Hepatocyte (in vitro differentiated cells): ENCODE data around the gene CTSH. TPM values are rescaled to one million over a fixed set of nuclear protein-coding genes. Genes with fewer than 3 reads are reported as not detected.

Experiments used
- DNase-seq: peaks from one replicate; pipeline ENCODE4 v3.0.0-alpha.2; 2016; ENCODE audit warnings: low spot score
- H2AFZ ChIP-seq: fragments of 200-600 bp; sonication (generic); 2 replicates; pipeline ENCODE4 v1.6.0; 2016; ENCODE audit warnings: antibody characterized with exemption, mild to moderate bottlenecking
- H3K27ac ChIP-seq: fragments of 200-600 bp; sonication (generic); 2 replicates; pipeline ENCODE4 v1.5.1; 2016; ENCODE audit warnings: mild to moderate bottlenecking
- H3K27me3 ChIP-seq: fragments of 200-600 bp; sonication (generic); 2 replicates; pipeline ENCODE4 v1.6.1; 2016
- H3K36me3 ChIP-seq: fragments of 200-600 bp; sonication (generic); replicated peaks from 2 replicates; pipeline ENCODE4 v1.5.1; 2016; ENCODE audit warnings: low read depth; ENCODE audit not compliant: insufficient read depth
- H3K4me1 ChIP-seq: fragments of 200-600 bp; sonication (generic); 2 replicates; pipeline ENCODE4 v1.5.1; 2016; ENCODE audit warnings: mild to moderate bottlenecking, moderate library complexity; ENCODE audit not compliant: insufficient read depth
- H3K4me2 ChIP-seq: fragments of 200-600 bp; sonication (generic); 2 replicates; pipeline ENCODE4 v1.6.0; 2016
- H3K4me3 ChIP-seq: fragments of 200-600 bp; sonication (generic); 2 replicates; pipeline ENCODE4 v1.5.1; 2016; ENCODE audit warnings: mild to moderate bottlenecking
- H3K79me2 ChIP-seq: fragments of 200-600 bp; sonication (generic); 2 replicates; pipeline ENCODE4 v1.6.0; 2017; ENCODE audit warnings: mild to moderate bottlenecking
- H3K9me2 ChIP-seq: fragments of 200-600 bp; sonication (generic); replicated peaks from 2 replicates; pipeline ENCODE4 v1.6.0; 2017; ENCODE audit warnings: mild to moderate bottlenecking; ENCODE audit not compliant: insufficient read depth
- H3K9me3 ChIP-seq: fragments of 200-600 bp; sonication (generic); 2 replicates; pipeline ENCODE4 v1.5.1; 2016; ENCODE audit warnings: low read depth, mild to moderate bottlenecking
- H4K20me1 ChIP-seq: fragments of 200-600 bp; sonication (generic); 2 replicates; pipeline ENCODE4 v1.6.0; 2016; ENCODE audit warnings: mild to moderate bottlenecking; ENCODE audit not compliant: insufficient read depth, poor library complexity, severe bottlenecking
- EZH2 ChIP-seq: fragments of 200-600 bp; sonication (generic); IDR thresholded peaks from 2 replicates; pipeline ENCODE4 v1.6.1; 2016; ENCODE audit warnings: antibody characterized with exemption, mild to moderate bottlenecking, borderline replicate concordance
- EZH2phosphoT487 ChIP-seq: fragments of 200-600 bp; sonication (generic); IDR thresholded peaks from one replicate; pipeline ENCODE4 v1.6.1; 2018; ENCODE audit warnings: antibody characterized with exemption, mild to moderate bottlenecking, low read depth, moderate library complexity; ENCODE audit not compliant: unreplicated experiment, severe bottlenecking
- WGBS: methylation state at CpG from one replicate; pipeline ENCODE4 v1.1.6; 2016; ENCODE audit warnings: low lambda C conversion rate; ENCODE audit errors: missing lambda C conversion rate; 5-methylcytosine and 5-hydroxymethylcytosine counted together
- polyA plus RNA-seq: library from polyadenylated mRNA; unstranded; fragments of >200 nt; fragmentation: Nextera tagmentation; extraction: Ambion mirVana; gene quantifications from 2 replicates; pipeline ENCODE4 v1.2.1, GENCODE V29; 2016
- total RNA-seq: library from RNA; depleted of rRNA; stranded (reverse); fragments of >200 nt; gene quantifications from 2 replicates; pipeline ENCODE4 v1.2.3, GENCODE V29; 2014
- TF ChIP-seq, protein P1 (sequence below): fragments of 200-600 bp; sonication (generic); IDR thresholded peaks from 2 replicates; pipeline ENCODE4 v1.5.1; 2016; ENCODE audit warnings: antibody characterized with exemption, mild to moderate bottlenecking; ENCODE audit not compliant: poor library complexity

Gene CTSH
- total and polyA plus RNA-seq, 2 experiments from 2014 or later = 521 to 610 TPM

DNA sequence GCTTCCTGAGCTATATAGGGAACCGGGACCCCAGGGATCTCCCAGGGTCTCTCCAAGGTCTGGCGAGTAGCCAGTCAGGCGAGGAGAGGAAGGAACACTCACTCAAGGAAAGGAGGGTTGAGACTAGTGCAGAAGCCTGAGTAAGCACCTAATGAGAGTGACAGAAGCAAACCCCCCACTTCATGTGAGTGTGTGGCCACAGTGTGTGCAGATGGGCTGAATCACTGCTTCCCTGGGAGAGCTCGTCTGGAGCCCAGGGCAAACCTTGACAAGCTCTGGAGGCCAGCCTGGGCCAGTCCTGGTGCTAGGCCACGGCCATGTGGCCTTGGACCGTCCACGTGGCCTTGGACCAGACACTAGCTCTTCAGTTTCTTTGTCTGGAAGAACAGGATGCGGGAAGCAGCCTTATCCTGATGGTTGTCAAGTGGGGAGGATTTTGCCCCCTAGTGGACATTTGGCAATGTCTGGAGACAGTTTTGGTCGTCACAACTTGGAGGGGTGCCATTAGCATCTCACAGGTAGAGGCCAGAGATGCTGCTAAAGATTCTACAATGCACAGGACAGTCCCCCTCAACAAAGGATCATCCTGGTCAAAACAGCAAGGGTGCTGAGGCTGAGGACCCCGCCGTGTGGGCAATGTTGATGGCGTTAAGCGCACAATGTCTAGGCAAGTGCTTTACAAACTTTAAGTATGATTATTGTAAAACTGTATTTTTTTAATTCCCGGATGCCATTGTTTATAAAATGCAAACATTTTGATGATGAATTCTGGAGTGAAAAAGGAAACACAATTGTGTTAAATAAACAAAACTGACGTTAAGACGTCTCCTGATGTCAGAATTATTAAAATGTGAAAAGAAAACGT, 34.8 kb upstream of the CTSH start:
- H3K9me3 ChIP-seq = no peaks in the 10 kb centered on the region
- no peaks in the 10 kb centered on the region for H3K27me3 ChIP-seq
- H2AFZ ChIP-seq = no peak overlapping the region
- H3K4me3 ChIP-seq = no peak overlapping the region
- no peaks in the 10 kb centered on the region for H3K9me2 ChIP-seq
- H3K27ac ChIP-seq = no peak overlapping the region
- H3K4me1 ChIP-seq = no peaks in the 10 kb centered on the region
- H4K20me1 ChIP-seq = no peaks in the 10 kb centered on the region
- TF ChIP-seq EZH2phosphoT487 (no peak), EZH2 (no peak)
- TF ChIP-seq, protein P1, sequence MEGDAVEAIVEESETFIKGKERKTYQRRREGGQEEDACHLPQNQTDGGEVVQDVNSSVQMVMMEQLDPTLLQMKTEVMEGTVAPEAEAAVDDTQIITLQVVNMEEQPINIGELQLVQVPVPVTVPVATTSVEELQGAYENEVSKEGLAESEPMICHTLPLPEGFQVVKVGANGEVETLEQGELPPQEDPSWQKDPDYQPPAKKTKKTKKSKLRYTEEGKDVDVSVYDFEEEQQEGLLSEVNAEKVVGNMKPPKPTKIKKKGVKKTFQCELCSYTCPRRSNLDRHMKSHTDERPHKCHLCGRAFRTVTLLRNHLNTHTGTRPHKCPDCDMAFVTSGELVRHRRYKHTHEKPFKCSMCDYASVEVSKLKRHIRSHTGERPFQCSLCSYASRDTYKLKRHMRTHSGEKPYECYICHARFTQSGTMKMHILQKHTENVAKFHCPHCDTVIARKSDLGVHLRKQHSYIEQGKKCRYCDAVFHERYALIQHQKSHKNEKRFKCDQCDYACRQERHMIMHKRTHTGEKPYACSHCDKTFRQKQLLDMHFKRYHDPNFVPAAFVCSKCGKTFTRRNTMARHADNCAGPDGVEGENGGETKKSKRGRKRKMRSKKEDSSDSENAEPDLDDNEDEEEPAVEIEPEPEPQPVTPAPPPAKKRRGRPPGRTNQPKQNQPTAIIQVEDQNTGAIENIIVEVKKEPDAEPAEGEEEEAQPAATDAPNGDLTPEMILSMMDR = peak; percentile 66
- WGBS = 66% methylated on average over 17 of the region's 17 CpGs
- H3K79me2 ChIP-seq = no peaks in the 10 kb centered on the region
- DNase-seq = peak; percentile 88
- no peak overlapping the region for H3K4me2 ChIP-seq
- no peaks in the 10 kb centered on the region for H3K36me3 ChIP-seq

DNA sequence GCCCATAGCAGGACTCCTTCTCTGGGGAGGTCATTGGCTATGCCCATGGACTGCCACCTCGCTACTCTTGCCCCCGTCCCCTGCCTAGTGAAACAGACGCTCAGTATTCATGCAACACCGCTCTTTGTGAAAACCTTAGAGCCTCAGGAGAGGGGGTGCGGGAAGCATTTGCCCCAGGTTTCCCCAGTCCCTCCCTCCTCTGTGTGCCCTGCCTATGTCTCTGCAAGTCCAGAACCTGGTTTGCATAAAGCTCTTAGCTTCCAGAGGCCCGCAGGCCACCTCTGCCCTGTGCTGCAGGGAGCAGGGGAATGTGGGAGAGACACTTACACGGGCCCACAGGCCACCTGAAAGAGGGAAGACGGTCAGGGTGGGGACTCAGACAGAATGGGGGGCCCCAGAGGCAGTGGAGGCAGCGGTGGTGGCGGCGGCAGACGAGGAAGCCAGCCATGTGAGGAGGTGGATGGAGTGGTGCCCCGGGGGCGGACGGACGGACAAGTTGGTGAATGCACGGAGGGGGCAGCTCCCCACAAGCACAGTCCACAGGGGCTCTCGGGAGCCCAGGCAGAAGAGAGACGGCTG, 33.8 kb upstream of the CTSH start:
- Histone ChIP-seq H3K9me3 (no peaks in the 10 kb centered on the region), H3K27me3 (no peaks in the 10 kb centered on the region), H3K27ac (no peak overlapping the region), H3K4me1 (no peaks in the 10 kb centered on the region), H3K79me2 (no peaks in the 10 kb centered on the region), H3K9me2 (no peaks in the 10 kb centered on the region), H3K4me2 (no peak overlapping the region), H3K4me3 (no peak overlapping the region), H3K36me3 (no peaks in the 10 kb centered on the region), H2AFZ (no peak overlapping the region), H4K20me1 (no peaks in the 10 kb centered on the region)
- TF ChIP-seq, protein P1 = no peak
- TF ChIP-seq EZH2phosphoT487 (no peak), EZH2 (no peak)
- DNase-seq = no peak
- WGBS = 94% methylated on average over 19 of the region's 19 CpGs

DNA sequence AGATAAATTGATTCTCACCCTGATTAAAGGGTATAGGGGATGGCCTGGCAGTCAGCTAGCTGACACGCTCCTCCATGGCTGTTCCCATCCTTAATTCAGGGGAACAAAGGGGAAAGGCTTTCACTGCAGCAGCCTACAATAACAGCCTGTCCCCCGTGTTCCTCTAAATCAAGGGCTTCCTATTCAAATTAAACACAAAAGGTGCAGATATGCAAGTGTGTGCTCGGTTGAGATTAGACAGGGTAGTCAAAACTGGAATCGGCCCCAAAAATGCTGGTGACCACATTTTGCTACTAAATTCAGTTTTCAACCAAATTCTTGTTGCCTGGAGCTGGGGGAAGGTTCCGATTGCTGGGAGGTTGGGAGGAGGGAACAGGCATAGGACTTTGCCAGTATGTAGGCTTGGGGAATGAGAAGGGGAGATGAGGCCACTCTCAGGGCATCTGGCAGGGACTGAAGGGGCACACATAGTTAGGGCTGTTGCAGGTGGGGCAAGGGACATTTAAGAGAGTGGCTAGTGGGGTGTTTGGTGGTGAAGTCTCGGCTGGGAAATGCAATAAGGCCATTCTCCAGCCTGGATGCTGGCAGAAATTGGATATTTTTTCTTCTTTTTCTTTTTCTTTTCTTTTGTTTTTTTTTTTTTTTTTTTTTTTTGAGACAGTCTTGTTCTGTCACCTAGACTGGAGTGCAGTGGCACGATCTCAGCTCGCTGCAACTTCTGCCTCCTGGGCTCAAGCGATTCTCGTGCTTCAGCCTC, 32.9 kb upstream of the CTSH start:
- Histone ChIP-seq H3K9me2 (no peaks in the 10 kb centered on the region), H3K4me3 (no peak overlapping the region), H3K36me3 (no peaks in the 10 kb centered on the region), H3K4me1 (no peaks in the 10 kb centered on the region), H4K20me1 (no peaks in the 10 kb centered on the region), H3K9me3 (no peaks in the 10 kb centered on the region), H3K4me2 (no peak overlapping the region), H3K27ac (no peak overlapping the region), H3K27me3 (no peaks in the 10 kb centered on the region), H2AFZ (no peak overlapping the region), H3K79me2 (no peaks in the 10 kb centered on the region)
- no peak for DNase-seq
- no peak for TF ChIP-seq EZH2
- 90% methylated on average over 10 of the region's 10 CpGs for WGBS
